ENCODE results near the gene PTH2.

DNA sequence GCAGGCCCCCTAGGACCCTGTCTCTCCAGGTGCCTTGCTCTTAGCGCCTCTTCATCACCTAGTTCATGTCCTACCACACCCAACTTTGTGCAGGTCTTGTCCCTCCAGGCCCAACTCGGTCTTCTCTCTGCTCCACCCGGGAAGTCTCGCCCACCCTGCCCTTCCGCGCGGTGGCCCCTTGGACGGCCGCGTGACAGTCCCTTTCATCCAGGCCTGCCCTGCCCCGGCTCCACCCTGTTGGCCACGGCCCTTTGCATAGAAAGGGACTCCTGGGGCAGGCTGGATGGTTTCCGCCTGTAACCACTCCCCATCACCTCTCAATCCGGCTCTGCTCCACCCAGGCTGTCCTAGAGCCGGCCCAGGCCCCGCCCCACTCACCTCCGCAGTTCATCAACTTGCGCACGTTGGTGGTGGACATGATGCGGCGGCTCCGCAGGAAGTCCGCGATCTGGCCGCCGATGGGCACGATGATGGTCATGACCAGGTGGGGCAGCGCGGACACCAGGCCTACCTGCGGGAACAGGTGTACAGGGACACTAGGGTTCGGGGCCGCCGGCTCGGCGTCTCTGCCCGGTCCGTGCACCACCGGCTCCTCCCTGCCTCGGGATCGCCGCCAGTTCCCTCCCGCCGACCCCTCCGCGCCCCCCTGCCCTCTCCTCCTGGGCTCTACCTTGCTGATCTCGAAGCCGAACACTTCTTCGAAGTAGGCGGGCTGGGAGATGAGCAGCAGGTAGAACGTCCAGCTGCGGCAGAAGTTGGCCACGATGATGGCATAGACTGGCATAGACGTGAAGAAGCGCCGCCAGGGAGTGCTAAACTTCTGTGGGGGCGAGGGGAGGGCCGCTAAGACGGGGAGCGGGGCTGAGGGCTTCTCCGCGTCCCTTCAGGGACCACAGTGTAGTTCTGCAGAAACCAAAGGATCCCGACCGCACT, 9.2 kb upstream of the PTH2 start:
- TF ChIP-seq EZH2 (IDR thresholded peaks at IDR 0.05; ENCODE audit: insufficient read depth, low read length) = peak; percentile 71
- TF ChIP-seq, protein P1, sequence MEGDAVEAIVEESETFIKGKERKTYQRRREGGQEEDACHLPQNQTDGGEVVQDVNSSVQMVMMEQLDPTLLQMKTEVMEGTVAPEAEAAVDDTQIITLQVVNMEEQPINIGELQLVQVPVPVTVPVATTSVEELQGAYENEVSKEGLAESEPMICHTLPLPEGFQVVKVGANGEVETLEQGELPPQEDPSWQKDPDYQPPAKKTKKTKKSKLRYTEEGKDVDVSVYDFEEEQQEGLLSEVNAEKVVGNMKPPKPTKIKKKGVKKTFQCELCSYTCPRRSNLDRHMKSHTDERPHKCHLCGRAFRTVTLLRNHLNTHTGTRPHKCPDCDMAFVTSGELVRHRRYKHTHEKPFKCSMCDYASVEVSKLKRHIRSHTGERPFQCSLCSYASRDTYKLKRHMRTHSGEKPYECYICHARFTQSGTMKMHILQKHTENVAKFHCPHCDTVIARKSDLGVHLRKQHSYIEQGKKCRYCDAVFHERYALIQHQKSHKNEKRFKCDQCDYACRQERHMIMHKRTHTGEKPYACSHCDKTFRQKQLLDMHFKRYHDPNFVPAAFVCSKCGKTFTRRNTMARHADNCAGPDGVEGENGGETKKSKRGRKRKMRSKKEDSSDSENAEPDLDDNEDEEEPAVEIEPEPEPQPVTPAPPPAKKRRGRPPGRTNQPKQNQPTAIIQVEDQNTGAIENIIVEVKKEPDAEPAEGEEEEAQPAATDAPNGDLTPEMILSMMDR (IDR thresholded peaks at IDR 0.05; ENCODE audit: insufficient read depth, low read depth, low read length) = no peak
